GM19193 (cell line): ENCODE data around the gene MOCOS.

Experiments used
- POLR2A ChIP-seq: IDR thresholded peaks from 4 replicates; pipeline ENCODE4 v1.6.1; 2011; ENCODE audit not compliant: insufficient read depth, insufficient read length; ENCODE audit errors: extremely low read depth

MOCOS gene

DNA sequence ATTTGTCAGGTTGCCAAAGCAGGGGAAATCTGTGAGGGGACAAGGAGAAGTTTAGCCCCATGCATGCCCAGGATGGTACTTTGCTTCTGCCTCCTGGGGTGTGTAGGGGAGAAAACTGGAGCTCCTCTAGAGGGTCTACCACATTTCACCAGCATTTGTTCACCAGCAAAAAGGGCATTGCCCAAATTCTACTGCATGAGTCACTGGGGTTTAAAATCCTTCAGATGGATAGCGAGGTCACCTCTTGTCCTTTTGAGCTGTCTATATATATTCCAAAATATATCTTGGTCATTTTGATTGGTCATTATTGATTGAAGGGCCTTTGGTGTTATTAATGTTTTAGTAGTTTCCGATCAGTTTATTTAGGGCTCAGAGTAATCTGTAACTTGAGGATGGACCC lies 128.9 kb downstream of the MOCOS start:
- no peak for TF ChIP-seq POLR2A
